Measurements from ENCODE around the gene BRSK2. TPM values are rescaled to one million over a fixed set of nuclear protein-coding genes. Genes with fewer than 3 reads are reported as not detected.
A peak's percentile ranks its signal among the peaks of the same experiment; 100 is the strongest.

BRSK2 gene
- total RNA-seq, 1 donor from 2014 or later = not detected

DNA sequence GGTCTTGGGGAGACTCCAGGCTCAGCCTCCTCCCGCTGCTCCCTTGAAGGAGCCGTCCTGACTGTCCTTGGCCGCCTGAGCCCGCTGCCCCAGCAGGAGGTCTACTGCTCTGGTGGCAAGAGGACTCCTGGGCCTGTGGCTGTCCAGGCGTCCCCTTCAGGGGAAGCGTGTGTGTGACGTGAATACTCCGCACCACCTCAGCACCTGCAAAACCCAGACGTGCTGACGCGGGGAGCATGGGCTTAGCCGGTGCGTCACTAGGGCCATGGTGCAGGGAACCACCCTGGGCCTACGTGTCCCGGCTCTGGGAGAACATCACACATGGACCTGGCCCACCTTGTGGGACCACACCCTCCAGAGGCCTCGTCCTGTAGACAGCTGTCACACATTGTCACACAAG, 30.2 kb upstream of the BRSK2 start:
- DNase-seq (ENCODE audit: low read depth) = no peak
- H3K4me3 ChIP-seq (ENCODE audit: low read depth, low read length) = no peak overlapping the region
- H3K36me3 ChIP-seq (ENCODE audit: control insufficient read depth, insufficient read depth, low read length) = no peaks in the 10 kb centered on the region
- TF ChIP-seq, protein P1, sequence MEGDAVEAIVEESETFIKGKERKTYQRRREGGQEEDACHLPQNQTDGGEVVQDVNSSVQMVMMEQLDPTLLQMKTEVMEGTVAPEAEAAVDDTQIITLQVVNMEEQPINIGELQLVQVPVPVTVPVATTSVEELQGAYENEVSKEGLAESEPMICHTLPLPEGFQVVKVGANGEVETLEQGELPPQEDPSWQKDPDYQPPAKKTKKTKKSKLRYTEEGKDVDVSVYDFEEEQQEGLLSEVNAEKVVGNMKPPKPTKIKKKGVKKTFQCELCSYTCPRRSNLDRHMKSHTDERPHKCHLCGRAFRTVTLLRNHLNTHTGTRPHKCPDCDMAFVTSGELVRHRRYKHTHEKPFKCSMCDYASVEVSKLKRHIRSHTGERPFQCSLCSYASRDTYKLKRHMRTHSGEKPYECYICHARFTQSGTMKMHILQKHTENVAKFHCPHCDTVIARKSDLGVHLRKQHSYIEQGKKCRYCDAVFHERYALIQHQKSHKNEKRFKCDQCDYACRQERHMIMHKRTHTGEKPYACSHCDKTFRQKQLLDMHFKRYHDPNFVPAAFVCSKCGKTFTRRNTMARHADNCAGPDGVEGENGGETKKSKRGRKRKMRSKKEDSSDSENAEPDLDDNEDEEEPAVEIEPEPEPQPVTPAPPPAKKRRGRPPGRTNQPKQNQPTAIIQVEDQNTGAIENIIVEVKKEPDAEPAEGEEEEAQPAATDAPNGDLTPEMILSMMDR (IDR thresholded peaks at IDR 0.05; ENCODE audit: insufficient read depth, low read length, severe bottlenecking) = no peak
- peak; percentile 32 for FAIRE-seq
- no peaks in the 10 kb centered on the region for H3K27me3 ChIP-seq (ENCODE audit: control insufficient read depth, insufficient read depth, low read length)

DNA sequence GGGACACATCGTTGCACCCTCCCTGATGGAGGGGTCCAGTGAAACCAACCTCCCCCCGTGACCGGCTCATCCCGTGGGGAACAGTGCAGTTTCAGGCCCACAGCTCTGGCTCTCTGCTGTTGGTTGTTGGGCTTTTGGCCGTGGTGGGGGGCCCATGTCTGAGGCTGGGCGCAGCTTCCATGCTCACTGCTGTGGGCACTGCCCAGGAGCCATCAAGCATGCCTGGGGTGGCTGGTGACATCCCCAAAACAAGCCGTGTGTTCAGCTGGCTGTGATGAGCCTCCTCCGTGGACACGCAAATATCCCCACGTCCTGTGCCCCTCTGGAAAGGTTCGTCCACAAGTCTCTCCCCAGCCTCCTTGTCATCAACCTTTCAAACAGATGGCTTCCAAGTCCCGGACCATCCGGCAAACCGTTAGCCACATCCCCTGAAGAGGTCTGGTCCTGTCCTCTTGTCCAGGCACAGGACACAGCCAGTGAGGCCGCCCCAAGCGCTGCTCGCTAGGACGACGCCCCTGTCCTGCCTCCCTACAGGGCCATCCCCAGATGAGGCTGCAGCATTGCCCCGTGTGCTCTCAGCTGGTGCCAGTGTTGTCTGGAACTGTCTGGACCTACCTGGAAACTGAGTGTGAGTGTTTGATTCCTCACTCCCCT, 29.4 kb upstream of the BRSK2 start:
- no peaks in the 10 kb centered on the region for H3K36me3 ChIP-seq (ENCODE audit: control insufficient read depth, insufficient read depth, low read length)
- no peak overlapping the region for H3K4me3 ChIP-seq (ENCODE audit: low read depth, low read length)
- TF ChIP-seq, protein P1 (IDR thresholded peaks at IDR 0.05; ENCODE audit: insufficient read depth, low read length, severe bottlenecking) = no peak
- FAIRE-seq (peak; percentile 89), DNase-seq (ENCODE audit: low read depth) (no peak)
- no peaks in the 10 kb centered on the region for H3K27me3 ChIP-seq (ENCODE audit: control insufficient read depth, insufficient read depth, low read length)

DNA sequence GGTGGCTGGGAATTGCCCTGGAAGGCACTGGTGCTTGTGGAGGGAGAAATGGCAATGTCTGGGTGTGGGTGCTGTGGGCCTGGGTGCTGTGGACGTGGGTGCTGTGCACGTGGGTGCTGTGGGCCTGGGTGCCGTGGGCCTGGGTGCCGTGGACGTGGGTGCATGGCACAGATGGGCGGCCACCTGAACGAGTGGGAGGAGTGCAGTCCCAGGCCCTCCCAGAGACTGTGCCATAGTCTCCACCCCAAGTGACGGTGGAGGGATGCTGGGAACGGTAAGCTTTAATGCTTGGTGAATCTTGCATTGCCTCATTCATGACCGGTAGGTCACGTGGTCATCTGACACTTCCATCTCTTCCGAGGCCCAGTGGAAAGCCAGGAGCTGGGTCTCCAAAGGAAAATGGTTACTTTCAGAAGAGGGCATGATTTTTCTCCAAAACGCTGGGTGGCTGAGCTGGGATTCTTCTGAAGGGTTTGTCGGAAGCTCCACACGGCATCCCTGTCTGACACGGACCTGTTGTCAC, 28.8 kb upstream of the BRSK2 start:
- Histone ChIP-seq H3K36me3 (ENCODE audit: control insufficient read depth, insufficient read depth, low read length) (no peaks in the 10 kb centered on the region), H3K27me3 (ENCODE audit: control insufficient read depth, insufficient read depth, low read length) (no peaks in the 10 kb centered on the region), H3K4me3 (ENCODE audit: low read depth, low read length) (no peak overlapping the region)
- FAIRE-seq (no peak), DNase-seq (ENCODE audit: low read depth) (no peak)
- TF ChIP-seq, protein P1 (IDR thresholded peaks at IDR 0.05; ENCODE audit: insufficient read depth, low read length, severe bottlenecking) = no peak

DNA sequence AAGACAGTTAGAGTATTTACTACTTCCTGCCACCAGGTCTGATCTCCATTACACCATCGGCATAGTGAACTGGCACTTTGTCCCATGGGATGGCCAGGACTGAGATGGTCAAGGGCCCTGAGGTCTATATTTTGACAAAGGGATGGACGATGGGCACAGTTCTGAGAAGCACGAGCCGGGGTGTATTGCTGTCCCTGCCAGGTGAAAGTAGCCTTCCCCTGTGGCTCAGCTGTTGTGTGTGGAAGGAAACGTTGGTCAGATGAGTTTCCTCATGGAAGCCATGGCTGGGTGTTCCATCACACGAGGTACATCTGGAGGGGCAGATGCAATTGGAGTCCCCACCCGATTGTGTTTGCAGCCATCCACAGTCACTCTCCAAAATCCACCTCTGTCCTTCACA, 27.9 kb upstream of the BRSK2 start:
- DNase-seq (ENCODE audit: low read depth) (no peak), FAIRE-seq (no peak)
- TF ChIP-seq, protein P1 (IDR thresholded peaks at IDR 0.05; ENCODE audit: insufficient read depth, low read length, severe bottlenecking) = no peak
- Histone ChIP-seq H3K4me3 (ENCODE audit: low read depth, low read length) (no peak overlapping the region), H3K36me3 (ENCODE audit: control insufficient read depth, insufficient read depth, low read length) (no peaks in the 10 kb centered on the region), H3K27me3 (ENCODE audit: control insufficient read depth, insufficient read depth, low read length) (no peaks in the 10 kb centered on the region)

DNA sequence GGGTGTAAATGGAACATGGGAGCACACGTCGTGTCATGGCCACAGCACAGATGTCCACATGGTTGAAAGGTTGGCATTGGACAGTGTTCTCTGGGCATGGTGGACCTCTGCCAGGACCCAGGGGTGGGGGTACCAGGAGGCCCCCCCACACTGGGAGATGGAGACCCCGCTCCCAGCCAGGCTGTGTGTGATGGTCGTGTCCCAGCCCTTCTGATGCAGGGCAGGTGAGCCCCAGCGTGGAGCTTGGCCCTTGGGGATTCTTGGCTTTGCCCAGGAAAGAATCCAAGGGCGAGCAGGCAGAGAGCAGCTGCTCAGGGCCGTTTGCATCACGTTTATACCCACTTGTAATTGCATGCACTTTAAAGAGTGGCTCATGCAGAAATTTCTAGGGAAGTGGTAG, 22.0 kb upstream of the BRSK2 start:
- FAIRE-seq = no peak
- TF ChIP-seq, protein P1 (IDR thresholded peaks at IDR 0.05; ENCODE audit: insufficient read depth, low read length, severe bottlenecking) = no peak

DNA sequence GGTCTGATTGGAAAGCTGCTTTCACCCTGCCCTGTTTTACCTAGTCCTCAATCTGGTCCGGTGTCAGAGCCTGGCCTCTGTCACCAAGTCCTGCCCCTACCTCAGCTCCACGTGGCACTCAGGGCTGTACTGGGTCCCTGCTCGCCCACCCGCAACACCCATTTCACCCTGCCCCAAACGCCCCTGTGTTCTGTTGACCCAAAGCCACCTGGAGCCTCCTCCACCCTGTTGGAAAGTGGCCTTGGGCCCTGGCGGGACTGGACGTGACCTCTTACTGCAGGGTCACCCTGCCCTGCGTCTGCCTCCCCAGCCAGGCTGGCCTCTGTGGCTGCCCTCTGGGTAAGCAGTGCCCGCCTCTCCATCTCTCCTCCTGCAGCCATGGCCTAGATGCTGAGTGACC, 21.5 kb upstream of the BRSK2 start:
- Histone ChIP-seq H3K27me3 (ENCODE audit: control insufficient read depth, insufficient read depth, low read length) (no peaks in the 10 kb centered on the region), H3K36me3 (ENCODE audit: control insufficient read depth, insufficient read depth, low read length) (no peaks in the 10 kb centered on the region), H3K4me3 (ENCODE audit: low read depth, low read length) (no peak overlapping the region)
- no peak for FAIRE-seq
- TF ChIP-seq, protein P1 (IDR thresholded peaks at IDR 0.05; ENCODE audit: insufficient read depth, low read length, severe bottlenecking) = no peak
- DNase-seq (ENCODE audit: low read depth) = no peak

More for the DNA sequence above, 22.0 kb upstream of the BRSK2 start:
- H3K36me3 ChIP-seq (ENCODE audit: control insufficient read depth, insufficient read depth, low read length) = no peaks in the 10 kb centered on the region
- H3K4me3 ChIP-seq (ENCODE audit: low read depth, low read length) = no peak overlapping the region
- DNase-seq (ENCODE audit: low read depth) = no peak
- H3K27me3 ChIP-seq (ENCODE audit: control insufficient read depth, insufficient read depth, low read length) = no peaks in the 10 kb centered on the region
